K562 (cell line): ENCODE measurements around the gene CENPQ. TPM values are rescaled to one million over a fixed set of nuclear protein-coding genes. Genes with fewer than 3 reads are reported as not detected.

ENCODE experiments used
- CHD1 ChIP-seq: fragments of 200-600 bp; sonication (generic); IDR thresholded peaks from one replicate; pipeline ENCODE4 v1.6.1; 2012; ENCODE audit warnings: mild to moderate bottlenecking, moderate library complexity, low read length, inconsistent platforms
- E4F1 ChIP-seq: fragments of 250-450 bp; sonication (Bioruptor Pico); IDR thresholded peaks from 2 replicates; pipeline ENCODE4 v1.5.0; 2021; ENCODE audit warnings: mild to moderate bottlenecking, borderline replicate concordance
- MCM7 ChIP-seq, 2 experiments: fragments of 450-650 bp; IDR thresholded peaks; 2 replicates each; pipeline ENCODE4 v1.6.1; 2016 to 2018
- PCBP1 ChIP-seq: fragments of 200-400 bp; formaldehyde crosslinking; IDR thresholded peaks from 2 replicates; pipeline ENCODE4 v1.6.1; 2018; ENCODE audit warnings: mild to moderate bottlenecking, low read depth, low read length; ENCODE audit not compliant: poor library complexity, severe bottlenecking
- SIX5 ChIP-seq, 2 experiments: IDR thresholded peaks; 2 replicates each; pipeline ENCODE4 v1.6.1; 2011; ENCODE audit warnings: low read length in 2 of 2, borderline replicate concordance in 1 of 2, low read depth in 1 of 2, mild to moderate bottlenecking in 1 of 2, moderate library complexity in 1 of 2; ENCODE audit not compliant: insufficient read depth in 1 of 2
- TSHZ1 ChIP-seq: fragments of 250-450 bp; sonication (Bioruptor Pico); IDR thresholded peaks from 2 replicates; pipeline ENCODE4 v1.4.0; 2020; ENCODE audit warnings: mild to moderate bottlenecking, moderate library complexity
- ZBED1 ChIP-seq: IDR thresholded peaks from 2 replicates; pipeline ENCODE4 v1.6.1; 2014
- ZBTB1 ChIP-seq: sonication (generic); formaldehyde crosslinking; IDR thresholded peaks from 2 replicates; pipeline ENCODE4 v1.8.1; 2023; ENCODE audit warnings: missing genetic modification reagents, low read depth, mild to moderate bottlenecking, borderline replicate concordance
- polyA plus RNA-seq, 8 experiments: library from polyadenylated mRNA; depleted of rRNA in 4 of 8; stranded (reverse) in 5 of 8; unstranded in 3 of 8; fragments of >200 nt; fragmentation: Nextera tagmentation in 2 of 8; fragmentation: Illumina TruSeq in 1 of 8; extraction: Ambion mirVana in 2 of 8; extraction: Trizol in 1 of 8; gene quantifications; 2 replicates each; pipeline versions ENCODE4 v1.2.1 to v1.2.3, GENCODE V29; 2011 to 2014; ENCODE audit warnings: inconsistent platforms in 1 of 8, missing spikeins in 1 of 8
- total RNA-seq, 7 experiments: library from RNA; depleted of rRNA in 6 of 7; stranded (reverse); fragments of >200 nt in 6 of 7; fragmentation: Illumina TruSeq in 2 of 7; extraction: Trizol in 2 of 7; gene quantifications; 2 replicates each; pipeline versions ENCODE4 v1.2.1 to v1.2.3, GENCODE V29; 2011 to 2021; ENCODE audit warnings: low replicate concordance in 1 of 7

The CENPQ gene
- total and polyA plus RNA-seq, 9 of the 15 experiments (the other 6 are each of a cell fraction or from before 2014, with no cell fraction given): 12.7 to 48.3 (median 26.4) TPM

- TF ChIP-seq TSHZ1 (CRISPR knock-in tag): no peak
- no peak for TF ChIP-seq SIX5 (IDR thresholded peaks at IDR 0.05; ENCODE audit: borderline replicate concordance in 1 of 2, insufficient read depth in 1 of 2, low read depth in 1 of 2, low read length in 2 of 2)
- TF ChIP-seq PCBP1: no peak
- TF ChIP-seq ZBED1: no peak
- TF ChIP-seq E4F1: no peak
- TF ChIP-seq MCM7 (IDR thresholded peaks at IDR 0.05): no peak
- TF ChIP-seq ZBTB1 (CRISPR knock-in tag): no peak
- peak; percentile 72 for TF ChIP-seq CHD1
Observed at GRCh38 chr6:49462599-49462926, 607 bp upstream of the CENPQ start (continued).
